Mononuclear cell (primary cell): Measurements from ENCODE around the gene TMEM121B. TPM values are rescaled to one million over a fixed set of nuclear protein-coding genes. Genes with fewer than 3 reads are reported as not detected.

Source experiments
- H3K27me3 ChIP-seq: 2 replicates; pipeline ENCODE4 v1.6.0; 2011; ENCODE audit warnings: low read length, control low read depth; ENCODE audit not compliant: insufficient read depth
- H3K4me1 ChIP-seq: 2 replicates; pipeline ENCODE4 v1.5.1; 2011; ENCODE audit warnings: mild to moderate bottlenecking, low read length, control low read depth; ENCODE audit not compliant: insufficient read depth
- H3K4me3 ChIP-seq: 2 replicates; pipeline ENCODE4 v1.5.1; 2011; ENCODE audit warnings: mild to moderate bottlenecking, low read length, moderate library complexity
- H3K9me3 ChIP-seq: 2 replicates; pipeline ENCODE4 v1.5.1; 2011; ENCODE audit warnings: low read depth, mild to moderate bottlenecking, control low read depth, low read length
- total RNA-seq: library from RNA; depleted of rRNA; stranded (reverse); fragments of >200 nt; gene quantifications from one replicate; pipeline ENCODE4 v1.2.3, GENCODE V29; 2012

TMEM121B gene
- total RNA-seq, 1 donor: 1.3 TPM

GRCh38 chr22:17145021-17145680 lies 24.0 kb upstream of the TMEM121B start:
- no peaks in the 10 kb centered on the region for H3K9me3 ChIP-seq
- H3K27me3 ChIP-seq: no peaks in the 10 kb centered on the region
- H3K4me3 ChIP-seq: no peak overlapping the region
- no peaks in the 10 kb centered on the region for H3K4me1 ChIP-seq

DNA sequence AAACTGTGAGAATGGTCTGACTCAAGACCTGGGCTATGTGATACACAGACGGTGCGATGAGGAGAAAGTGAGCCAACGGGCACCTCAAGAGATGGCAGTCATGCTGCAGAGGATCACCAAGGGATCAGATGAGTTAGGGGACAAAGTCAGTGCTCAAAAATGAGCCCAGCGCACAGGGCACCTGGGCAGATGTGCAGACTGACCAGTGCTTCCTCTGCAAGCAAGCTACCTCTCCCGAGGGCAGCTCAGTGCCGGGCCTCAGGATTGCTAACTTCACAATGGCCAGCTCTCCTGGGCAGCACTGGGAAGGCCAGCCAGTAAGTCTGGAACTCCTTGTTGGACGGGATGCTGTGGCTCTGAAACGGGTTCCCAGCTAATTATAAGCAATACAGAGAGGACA lies 22.7 kb upstream of the TMEM121B start:
- no peak overlapping the region for H3K4me3 ChIP-seq
- no peaks in the 10 kb centered on the region for H3K27me3 ChIP-seq
- no peaks in the 10 kb centered on the region for H3K4me1 ChIP-seq
- no peaks in the 10 kb centered on the region for H3K9me3 ChIP-seq

DNA sequence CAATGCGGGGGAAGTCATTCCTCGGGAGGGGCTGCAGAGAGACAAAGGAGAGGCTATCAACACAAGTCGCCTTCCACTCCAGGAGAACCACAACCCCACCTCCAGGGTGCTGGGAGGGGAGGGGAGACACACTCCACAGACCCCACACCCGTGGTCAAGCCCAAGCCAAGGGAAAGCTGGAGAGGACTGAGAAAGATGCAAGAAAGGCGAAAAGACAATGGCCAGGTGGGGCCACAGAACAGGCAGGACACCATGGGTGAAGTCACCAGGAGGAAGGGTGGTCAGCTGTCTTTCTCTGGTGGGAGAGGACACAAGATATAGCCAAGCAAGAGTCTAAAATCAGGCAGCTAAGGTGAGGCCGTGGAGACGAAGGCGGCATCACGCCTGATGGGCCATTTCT lies 21.9 kb upstream of the TMEM121B start:
- H3K4me3 ChIP-seq: no peak overlapping the region
- no peaks in the 10 kb centered on the region for H3K27me3 ChIP-seq
- no peaks in the 10 kb centered on the region for H3K9me3 ChIP-seq
- no peaks in the 10 kb centered on the region for H3K4me1 ChIP-seq

GRCh38 chr22:17140826-17141766 lies 19.9 kb upstream of the TMEM121B start:
- Histone ChIP-seq H3K4me3 (no peak overlapping the region), H3K9me3 (no peaks in the 10 kb centered on the region), H3K27me3 (no peaks in the 10 kb centered on the region), H3K4me1 (no peaks in the 10 kb centered on the region)

DNA sequence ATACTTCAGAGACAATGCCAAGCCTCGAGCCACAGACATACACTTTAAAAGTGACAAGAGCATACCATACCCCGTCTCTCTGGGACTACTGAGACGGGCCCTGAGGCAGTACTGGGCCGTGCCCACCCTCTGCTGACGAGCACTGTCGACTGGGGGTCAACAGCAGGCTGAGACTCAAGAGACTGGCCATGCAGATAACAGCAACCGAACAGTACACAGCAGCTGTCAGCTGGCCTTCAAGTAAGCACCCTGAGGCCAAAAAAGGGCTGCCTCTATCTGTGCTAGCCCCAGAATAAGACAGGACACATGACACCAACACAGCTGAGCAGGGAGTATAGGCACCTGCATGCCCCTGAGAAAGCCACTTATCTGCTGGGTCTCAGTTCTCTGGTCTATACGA lies 18.9 kb upstream of the TMEM121B start:
- Histone ChIP-seq H3K9me3 (no peaks in the 10 kb centered on the region), H3K4me3 (no peak overlapping the region), H3K27me3 (no peaks in the 10 kb centered on the region), H3K4me1 (no peaks in the 10 kb centered on the region)

- no peaks in the 10 kb centered on the region for H3K27me3 ChIP-seq
- no peak overlapping the region for H3K4me3 ChIP-seq
- H3K9me3 ChIP-seq: no peaks in the 10 kb centered on the region
- no peaks in the 10 kb centered on the region for H3K4me1 ChIP-seq
These were observed 17.4 kb upstream of the TMEM121B start for GRCh38 chr22:17138513-17138912.

GRCh38 chr22:17137861-17138425 lies 16.8 kb upstream of the TMEM121B start:
- Histone ChIP-seq H3K4me1 (no peaks in the 10 kb centered on the region), H3K9me3 (no peaks in the 10 kb centered on the region), H3K27me3 (no peaks in the 10 kb centered on the region), H3K4me3 (no peak overlapping the region)

DNA sequence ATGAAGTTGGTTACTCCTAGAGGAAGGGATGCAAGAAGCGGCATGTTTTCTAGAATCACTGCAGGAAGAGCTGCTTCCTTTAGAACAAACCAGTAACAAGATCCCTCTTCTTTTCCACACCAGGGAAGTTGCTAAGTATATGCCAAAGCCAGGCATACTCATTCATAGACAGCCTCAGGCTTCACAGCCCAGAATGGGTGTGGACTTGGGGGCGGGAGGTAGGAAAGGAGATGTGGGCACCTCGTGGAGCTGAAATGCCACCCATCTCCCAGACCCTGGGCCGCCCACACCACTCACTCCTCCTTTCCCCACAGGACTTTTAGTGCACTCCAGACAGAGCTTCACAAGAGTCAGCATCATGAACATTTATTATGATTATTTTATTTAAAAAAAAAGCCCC lies 16.0 kb upstream of the TMEM121B start:
- no peaks in the 10 kb centered on the region for H3K27me3 ChIP-seq
- no peak overlapping the region for H3K4me3 ChIP-seq
- H3K9me3 ChIP-seq: no peaks in the 10 kb centered on the region
- no peaks in the 10 kb centered on the region for H3K4me1 ChIP-seq

DNA sequence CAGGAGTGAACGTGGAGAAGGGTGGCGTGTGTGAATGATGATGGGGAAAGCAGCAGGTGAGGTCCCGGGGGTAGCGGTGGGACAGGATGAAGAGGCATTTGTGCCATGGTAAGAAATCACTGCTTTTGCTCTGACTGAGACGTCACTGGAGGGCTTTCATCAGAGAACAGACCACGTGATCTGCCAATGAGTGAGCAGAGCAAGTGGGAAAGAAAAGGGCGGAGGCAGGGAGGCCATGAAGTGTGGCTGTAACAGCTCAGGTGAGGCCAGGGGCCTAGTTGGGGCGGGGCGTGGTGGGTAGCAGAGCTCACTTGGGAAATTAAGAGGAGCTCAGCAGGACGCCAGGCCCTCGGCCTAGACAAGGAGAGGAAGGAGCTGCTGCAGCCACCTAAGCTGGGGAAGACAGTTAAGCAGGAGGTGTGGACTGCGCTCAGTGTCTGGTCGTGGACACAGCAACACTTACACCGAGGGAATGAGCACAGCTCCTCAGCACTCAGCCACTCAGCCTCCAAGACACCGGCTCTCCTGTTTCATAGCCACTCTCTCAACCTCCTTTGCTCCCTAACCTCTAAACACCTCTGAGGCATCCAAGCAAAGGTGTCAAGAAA lies 14.1 kb upstream of the TMEM121B start:
- no peaks in the 10 kb centered on the region for H3K9me3 ChIP-seq
- H3K27me3 ChIP-seq: no peaks in the 10 kb centered on the region
- H3K4me1 ChIP-seq: no peaks in the 10 kb centered on the region
- no peak overlapping the region for H3K4me3 ChIP-seq

DNA sequence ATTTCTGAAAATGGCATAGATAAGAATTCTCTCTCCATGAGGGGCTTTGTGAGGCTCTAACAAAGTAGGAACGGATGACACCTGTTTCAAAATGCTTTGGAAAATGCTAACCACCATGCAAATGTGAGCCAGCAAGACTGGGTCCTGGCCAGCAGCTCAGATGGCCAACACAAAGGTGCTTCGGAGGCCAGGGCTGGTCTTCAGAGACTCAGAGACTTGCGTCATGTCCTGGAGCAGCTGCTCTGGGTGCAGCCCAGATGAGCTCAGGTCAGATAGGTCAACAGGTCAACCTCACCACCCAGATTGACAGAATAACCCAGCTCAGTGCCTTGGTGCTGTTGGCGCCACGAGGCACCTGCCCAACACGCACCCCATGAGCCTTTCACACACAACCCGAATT lies 12.0 kb upstream of the TMEM121B start:
- no peaks in the 10 kb centered on the region for H3K27me3 ChIP-seq
- H3K4me1 ChIP-seq: no peaks in the 10 kb centered on the region
- no peaks in the 10 kb centered on the region for H3K9me3 ChIP-seq
- no peak overlapping the region for H3K4me3 ChIP-seq

DNA sequence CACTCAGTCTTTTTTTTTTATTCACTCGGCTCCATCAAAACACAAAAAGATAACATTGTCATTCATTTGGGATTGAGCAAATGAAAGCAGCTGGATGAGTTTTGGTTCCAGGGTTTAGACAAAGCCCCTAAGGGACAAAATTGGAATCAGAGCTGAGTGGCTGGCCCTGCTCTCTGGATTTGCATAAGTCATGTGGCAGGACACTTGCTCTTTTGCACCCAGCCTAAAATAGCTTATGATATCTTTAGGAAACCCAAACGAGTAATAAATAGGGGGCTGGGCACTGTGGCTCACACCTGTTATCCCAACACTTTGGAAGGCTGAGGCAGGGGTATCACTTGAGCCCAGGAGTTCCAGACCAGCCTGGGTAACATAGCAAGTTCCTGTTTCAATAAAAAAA lies 11.0 kb upstream of the TMEM121B start:
- H3K4me3 ChIP-seq: no peak overlapping the region
- H3K4me1 ChIP-seq: no peaks in the 10 kb centered on the region
- H3K9me3 ChIP-seq: no peaks in the 10 kb centered on the region
- H3K27me3 ChIP-seq: no peaks in the 10 kb centered on the region

DNA sequence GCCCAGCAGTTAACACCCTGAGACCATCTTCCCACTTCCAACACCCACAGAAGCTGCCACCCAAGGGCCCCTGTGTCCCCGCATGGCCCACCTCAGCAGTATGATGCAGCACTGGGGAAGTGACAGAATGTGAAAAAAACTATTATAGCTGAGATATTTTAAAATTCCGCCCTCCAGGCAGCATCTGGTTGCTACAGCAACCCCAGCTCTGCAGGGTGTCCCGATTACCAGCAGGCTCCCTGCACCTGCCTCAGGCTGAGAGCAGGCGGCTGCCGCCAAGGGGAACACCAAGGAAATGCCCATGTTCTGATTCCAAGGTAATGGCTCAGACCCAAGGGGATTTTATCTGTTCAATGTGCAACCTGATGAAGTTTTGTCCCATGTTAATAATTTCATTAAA lies 10.5 kb upstream of the TMEM121B start:
- Histone ChIP-seq H3K4me3 (no peak overlapping the region), H3K4me1 (no peaks in the 10 kb centered on the region), H3K27me3 (no peaks in the 10 kb centered on the region), H3K9me3 (no peaks in the 10 kb centered on the region)

- H3K27me3 ChIP-seq: no peaks in the 10 kb centered on the region
- no peaks in the 10 kb centered on the region for H3K9me3 ChIP-seq
- H3K4me3 ChIP-seq: no peak overlapping the region
- H3K4me1 ChIP-seq: no peaks in the 10 kb centered on the region
These were observed 9.0 kb upstream of the TMEM121B start for GRCh38 chr22:17130199-17130598.

- Histone ChIP-seq H3K9me3 (no peaks in the 10 kb centered on the region), H3K4me1 (peaks cover 50% of the 10 kb centered on the region), H3K27me3 (peaks cover 16% of the 10 kb centered on the region), H3K4me3 (peak overlapping the region; percentile 34)
These were observed 388 bp downstream of the TMEM121B start for GRCh38 chr22:17120711-17121232.

- Histone ChIP-seq H3K4me1 (peaks cover 55% of the 10 kb centered on the region), H3K9me3 (no peaks in the 10 kb centered on the region), H3K27me3 (peaks cover 16% of the 10 kb centered on the region), H3K4me3 (no peak overlapping the region)
These were observed 879 bp downstream of the TMEM121B start for GRCh38 chr22:17120281-17120680.
